Sigmoid colon (tissue), 3 donors: ENCODE data around the gene GALNT17.

Experiments
- CTCF ChIP-seq, 4 experiments: fragments of 450-650 bp in 3 of 4; fragments of 200-600 bp in 1 of 4; IDR thresholded peaks; one replicate each; pipeline ENCODE4 v1.5.1; 2016 to 2019; ENCODE audit warnings: antibody characterized with exemption in 4 of 4, mild to moderate bottlenecking in 3 of 4, moderate library complexity in 2 of 4
- POLR2A ChIP-seq, 2 donors: fragments of 450-650 bp; IDR thresholded peaks; one replicate each; pipeline ENCODE4 v1.6.1; 2016; ENCODE audit warnings: antibody characterized with exemption in 2 of 2, mild to moderate bottlenecking in 2 of 2, moderate library complexity in 2 of 2

DNA sequence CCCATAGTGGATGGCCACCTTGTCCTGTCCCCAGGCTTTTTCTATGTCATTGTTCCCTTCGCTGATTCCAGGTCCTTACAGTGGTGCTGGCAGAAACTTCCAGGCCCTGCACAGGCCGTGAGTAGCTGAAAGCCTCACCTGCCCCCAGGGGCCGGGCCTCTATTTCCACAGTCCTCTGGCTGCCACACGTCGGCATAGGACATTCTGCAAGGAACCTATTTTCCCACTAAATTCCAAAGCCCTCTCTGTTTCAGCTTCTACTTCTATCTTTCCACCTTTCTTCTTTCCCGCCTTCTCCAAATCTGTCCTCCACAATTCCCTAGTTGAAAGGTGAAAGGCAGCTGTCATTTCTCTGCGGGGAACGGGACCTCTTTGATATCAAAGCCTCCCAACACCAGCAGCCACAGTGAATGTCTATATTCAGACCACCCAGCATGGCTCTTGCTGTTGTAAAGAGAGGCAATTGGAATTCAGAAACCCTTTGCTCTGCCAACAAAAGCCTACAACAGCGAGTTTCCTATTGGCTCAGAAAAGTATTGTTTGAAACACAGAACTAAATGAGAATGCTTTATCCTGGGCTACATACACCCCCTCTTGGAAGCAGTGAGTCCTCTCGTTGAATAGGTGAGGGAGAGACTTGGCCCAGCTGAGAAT lies 607.7 kb downstream of the GALNT17 start:
- TF ChIP-seq POLR2A (IDR thresholded peaks at IDR 0.05) (no peak), CTCF (IDR thresholded peaks at IDR 0.05) (no peak)
